GM12878 (cell line): ENCODE results near the gene ARHGAP26. TPM values are rescaled to one million over a fixed set of nuclear protein-coding genes. Genes with fewer than 3 reads are reported as not detected.

Experiments used
- ATF3 ChIP-seq: IDR thresholded peaks from 2 replicates; pipeline ENCODE4 v1.6.1; 2011; ENCODE audit warnings: low read depth, mild to moderate bottlenecking, low read length, moderate library complexity, borderline replicate concordance; ENCODE audit errors: extremely low read depth
- BCL3 ChIP-seq: IDR thresholded peaks from 2 replicates; pipeline ENCODE4 v1.6.1; 2011; ENCODE audit warnings: borderline replicate concordance, low read depth, mild to moderate bottlenecking, moderate library complexity, low read length; ENCODE audit not compliant: insufficient read depth, poor library complexity, severe bottlenecking
- CUX1 ChIP-seq: IDR thresholded peaks from 2 replicates; pipeline ENCODE4 v1.6.1; 2012; ENCODE audit warnings: improper control_type of control experiment, low read depth, low read length; ENCODE audit not compliant: insufficient replicate concordance
- MLLT1 ChIP-seq: fragments of 450-650 bp; IDR thresholded peaks from 2 replicates; pipeline ENCODE4 v1.6.1; 2016; ENCODE audit warnings: mild to moderate bottlenecking
- SPI1 ChIP-seq: IDR thresholded peaks from 2 replicates; pipeline ENCODE4 v1.6.1; 2011; ENCODE audit warnings: low read depth, mild to moderate bottlenecking, low read length, moderate library complexity, borderline replicate concordance; ENCODE audit not compliant: insufficient read depth
- TCF3 ChIP-seq: IDR thresholded peaks from 2 replicates; pipeline ENCODE4 v1.6.1; 2012; ENCODE audit warnings: low read depth, mild to moderate bottlenecking, low read length, borderline replicate concordance; ENCODE audit not compliant: insufficient read depth
- ZZZ3 ChIP-seq: IDR thresholded peaks from 2 replicates; pipeline ENCODE4 v1.6.1; 2011; ENCODE audit warnings: low read depth; ENCODE audit not compliant: control insufficient read depth, insufficient read length
- polyA plus RNA-seq, 11 experiments: library from polyadenylated mRNA; depleted of rRNA in 4 of 11; unstranded in 6 of 11; stranded (reverse) in 5 of 11; fragments of >200 nt; fragmentation: Nextera tagmentation in 4 of 11; fragmentation: Illumina TruSeq in 1 of 11; extraction: Ambion mirVana in 4 of 11; extraction: Trizol in 1 of 11; gene quantifications; 1 replicate in 1 of 11; 2 replicates in 10 of 11; pipeline versions ENCODE4 v1.2.1 to v1.2.3, GENCODE V29; 2011 to 2016; ENCODE audit warnings: inconsistent platforms in 2 of 11, missing spikeins in 2 of 11, low read depth in 1 of 11
- total RNA-seq, 4 experiments: library from RNA; depleted of rRNA in 3 of 4; stranded (reverse); fragments of >200 nt in 3 of 4; fragmentation: Illumina TruSeq in 1 of 4; extraction: Trizol in 1 of 4; gene quantifications; 2 replicates each; pipeline versions ENCODE4 v1.2.1 to v1.2.3, GENCODE V29; 2013 to 2021

Gene ARHGAP26
- total and polyA plus RNA-seq, 10 of the 15 experiments (the other 5 are each of a cell fraction or from before 2014, with no cell fraction given): 9.4 to 41.5 (median 19.3) TPM

- no peak for TF ChIP-seq BCL3
- TF ChIP-seq TCF3: no peak
- no peak for TF ChIP-seq SPI1
- no peak for TF ChIP-seq ZZZ3
- no peak for TF ChIP-seq CUX1
- TF ChIP-seq ATF3: no peak
- no peak for TF ChIP-seq MLLT1
Observed at GRCh38 chr5:143142596-143143435, 372.6 kb downstream of the ARHGAP26 start (continued).
